Trophoblast cell (in vitro differentiated cells and primary cell): ENCODE measurements around the gene ITGB6.

Experiments
- DNase-seq, 2 donors: peaks; one replicate each; pipeline ENCODE4 v3.0.0-alpha.2; 2016
- H2AFZ ChIP-seq: 2 replicates; pipeline ENCODE4 v1.6.1; 2013; ENCODE audit warnings: low read length, moderate library complexity, mild to moderate bottlenecking; ENCODE audit not compliant: insufficient read depth, poor library complexity
- H2AK5ac ChIP-seq: 2 replicates; pipeline ENCODE4 v1.6.1; 2013; ENCODE audit warnings: mild to moderate bottlenecking, low read length
- H2BK120ac ChIP-seq: 2 replicates; pipeline ENCODE4 v1.6.1; 2013; ENCODE audit warnings: low read length, mild to moderate bottlenecking, moderate library complexity; ENCODE audit not compliant: insufficient read depth, poor library complexity
- H2BK12ac ChIP-seq: 2 replicates; pipeline ENCODE4 v1.6.1; 2013; ENCODE audit warnings: mild to moderate bottlenecking, low read length, moderate library complexity
- H2BK5ac ChIP-seq: 2 replicates; pipeline ENCODE4 v1.6.1; 2013; ENCODE audit warnings: low read length, low read depth, moderate library complexity, mild to moderate bottlenecking; ENCODE audit not compliant: poor library complexity
- H3K14ac ChIP-seq: 2 replicates; pipeline ENCODE4 v1.6.1; 2013; ENCODE audit warnings: mild to moderate bottlenecking, low read length
- H3K18ac ChIP-seq: 2 replicates; pipeline ENCODE4 v1.6.1; 2013; ENCODE audit warnings: mild to moderate bottlenecking, low read length
- H3K23ac ChIP-seq: 2 replicates; pipeline ENCODE4 v1.6.1; 2013; ENCODE audit warnings: low read length
- H3K27ac ChIP-seq: 2 replicates; pipeline ENCODE4 v1.5.1; 2013; ENCODE audit warnings: low read depth, mild to moderate bottlenecking, inconsistent platforms, low read length, moderate library complexity
- H3K27me3 ChIP-seq: 2 replicates; pipeline ENCODE4 v1.6.1; 2013; ENCODE audit warnings: inconsistent platforms, mild to moderate bottlenecking, low read length, moderate library complexity; ENCODE audit not compliant: insufficient read depth
- H3K36me3 ChIP-seq, 2 experiments: 1 replicate in 1 of 2; 2 replicates in 1 of 2; pipeline ENCODE4 v1.6.1; 2013; ENCODE audit warnings: low read length in 2 of 2, mild to moderate bottlenecking in 2 of 2, moderate library complexity in 1 of 2; ENCODE audit not compliant: insufficient read depth in 2 of 2, control insufficient read depth in 1 of 2
- H3K4ac ChIP-seq: 2 replicates; pipeline ENCODE4 v1.6.1; 2013; ENCODE audit warnings: low read depth, mild to moderate bottlenecking, low read length, moderate library complexity
- H3K4me1 ChIP-seq, 2 experiments: 1 replicate in 1 of 2; 2 replicates in 1 of 2; pipeline ENCODE4 v1.6.1; 2013; ENCODE audit warnings: low read length in 2 of 2, mild to moderate bottlenecking in 2 of 2, moderate library complexity in 1 of 2; ENCODE audit not compliant: insufficient read depth in 2 of 2, control insufficient read depth in 1 of 2
- H3K4me2 ChIP-seq: 2 replicates; pipeline ENCODE4 v1.6.1; 2013; ENCODE audit warnings: inconsistent platforms, mild to moderate bottlenecking, low read length, moderate library complexity
- H3K4me3 ChIP-seq: 2 replicates; pipeline ENCODE4 v1.5.1; 2013; ENCODE audit warnings: mild to moderate bottlenecking, low read depth, low read length, inconsistent platforms
- H3K79me1 ChIP-seq: one replicate; pipeline ENCODE4 v1.6.1; 2013; ENCODE audit warnings: low read length
- H3K79me2 ChIP-seq: 2 replicates; pipeline ENCODE4 v1.6.1; 2013; ENCODE audit warnings: low read length, mild to moderate bottlenecking; ENCODE audit not compliant: control insufficient read depth, insufficient read depth, poor library complexity
- H3K9ac ChIP-seq: 2 replicates; pipeline ENCODE4 v1.6.1; 2013; ENCODE audit warnings: mild to moderate bottlenecking, low read length
- H3K9me3 ChIP-seq: 2 replicates; pipeline ENCODE4 v1.6.1; 2013; ENCODE audit warnings: low read depth, mild to moderate bottlenecking, control low read depth, inconsistent platforms, low read length; ENCODE audit not compliant: insufficient read depth
- H4K12ac ChIP-seq: 2 replicates; pipeline ENCODE4 v1.6.1; 2013; ENCODE audit warnings: low read depth, mild to moderate bottlenecking, low read length, moderate library complexity
- H4K8ac ChIP-seq: 2 replicates; pipeline ENCODE4 v1.6.1; 2013; ENCODE audit warnings: low read depth, mild to moderate bottlenecking, low read length, moderate library complexity
- H4K91ac ChIP-seq: one replicate; pipeline ENCODE4 v1.6.1; 2013; ENCODE audit warnings: low read depth, mild to moderate bottlenecking, low read length, moderate library complexity
- WGBS: extraction: QIAGEN DNeasy Blood & Tissue Kit; methylation state at CpG from one replicate; pipeline ENCODE4 v1.1.7; 2013; ENCODE audit warnings: missing lambda C conversion rate; ENCODE audit not compliant: insufficient read length, insufficient coverage; ENCODE audit errors: extremely low coverage; 5-methylcytosine and 5-hydroxymethylcytosine counted together

The ITGB6 gene

DNA sequence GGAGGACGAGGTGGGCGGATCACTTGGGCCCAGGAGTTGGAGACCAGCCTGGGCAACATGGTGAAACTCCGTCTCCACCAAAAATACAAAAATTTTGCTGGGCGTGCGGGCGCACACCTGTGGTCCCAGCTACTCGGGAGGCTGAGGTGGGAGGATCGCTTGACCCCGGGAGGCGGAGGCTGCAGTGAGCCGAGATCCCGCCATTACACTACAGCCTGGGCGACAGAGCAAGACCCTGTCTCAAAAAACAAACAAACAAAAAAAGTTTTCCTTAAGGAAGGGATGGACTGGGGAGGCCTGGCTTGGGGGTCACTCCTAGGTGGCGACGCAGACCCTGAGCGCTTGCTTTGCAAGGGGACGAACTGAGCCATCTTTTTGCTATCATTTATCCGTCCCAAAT, 138.5 kb downstream of the ITGB6 start:
- Histone ChIP-seq H2BK120ac (no peak overlapping the region), H3K18ac (no peak overlapping the region), H2AK5ac (no peak overlapping the region), H3K9ac (no peak overlapping the region), H4K8ac (no peak overlapping the region), H4K12ac (no peak overlapping the region), H2BK5ac (no peak overlapping the region), H3K79me1 (peaks cover 3% of the 10 kb centered on the region), H3K23ac (no peak overlapping the region), H3K4me2 (peak overlapping the region; percentile 72), H2BK12ac (no peak overlapping the region), H3K27ac (no peak overlapping the region), H3K4ac (no peak overlapping the region), H3K14ac (no peak overlapping the region), H2AFZ (no peak overlapping the region), H3K9me3 (no peaks in the 10 kb centered on the region), H3K27me3 (peaks cover 8% of the 10 kb centered on the region), H4K91ac (no peak overlapping the region), H3K36me3 (no peaks in the 10 kb centered on the region), H3K79me2 (no peaks in the 10 kb centered on the region), H3K4me1 (peaks cover 8 to 11% of the 10 kb centered on the region in 2 experiments), H3K4me3 (no peak overlapping the region)
- no CpG with 5 or more reads among the region's 18 CpGs for WGBS
- DNase-seq: no peak

DNA sequence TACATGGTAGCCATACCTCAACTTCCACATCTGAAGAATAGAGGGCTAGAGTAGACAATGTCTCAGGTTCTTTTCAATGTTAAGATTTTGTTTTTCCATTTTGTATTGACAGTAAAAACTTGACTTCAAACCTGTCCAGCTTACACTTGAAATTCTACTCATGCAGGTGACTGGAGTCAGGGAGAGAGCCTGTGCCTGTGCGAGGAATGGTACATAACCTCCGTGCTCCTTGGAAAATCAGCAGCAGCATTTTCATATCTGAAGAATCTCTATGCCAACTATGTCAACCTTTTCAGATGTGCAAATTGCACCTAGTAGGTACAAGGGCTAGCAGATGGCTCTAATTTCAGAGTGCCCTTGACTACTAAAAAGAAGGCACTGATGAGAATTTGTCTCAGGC, 139.8 kb downstream of the ITGB6 start:
- Histone ChIP-seq H3K9me3 (no peaks in the 10 kb centered on the region), H3K9ac (no peak overlapping the region), H3K4me3 (no peak overlapping the region), H3K79me2 (no peaks in the 10 kb centered on the region), H4K8ac (no peak overlapping the region), H3K4me2 (no peak overlapping the region), H3K23ac (no peak overlapping the region), H4K12ac (no peak overlapping the region), H3K36me3 (no peaks in the 10 kb centered on the region), H2AK5ac (no peak overlapping the region), H3K14ac (no peak overlapping the region), H2BK5ac (no peak overlapping the region), H2AFZ (no peak overlapping the region), H3K4ac (no peak overlapping the region), H2BK12ac (no peak overlapping the region), H3K27me3 (peaks cover 8% of the 10 kb centered on the region), H3K79me1 (peaks cover 3% of the 10 kb centered on the region), H3K18ac (no peak overlapping the region), H3K4me1 (peaks cover 8 to 11% of the 10 kb centered on the region in 2 experiments), H4K91ac (no peak overlapping the region), H3K27ac (no peak overlapping the region), H2BK120ac (no peak overlapping the region)
- peak in 1 of 2 donors; percentile 32 for DNase-seq
- WGBS: no CpG with 5 or more reads among the region's 2 CpGs

DNA sequence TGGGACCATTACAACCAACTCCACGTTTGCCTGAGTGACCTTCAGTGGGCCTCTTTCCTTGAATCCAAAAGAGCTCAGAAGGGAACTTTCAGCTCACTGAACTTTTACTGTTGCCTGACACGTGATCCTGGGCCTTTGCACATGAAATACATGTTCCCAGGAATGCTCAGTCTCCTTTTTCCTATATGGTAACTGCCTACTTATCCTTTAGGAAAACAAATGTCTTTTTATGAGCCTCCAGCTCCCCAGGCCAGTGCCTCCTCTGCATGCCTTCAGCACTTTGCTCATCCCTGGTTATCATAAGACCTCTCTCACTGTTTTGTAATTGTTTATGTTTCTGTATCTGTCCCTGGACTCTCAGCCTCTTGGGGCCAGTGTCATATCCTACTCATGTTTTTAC, 142.7 kb downstream of the ITGB6 start:
- Histone ChIP-seq H2BK120ac (no peak overlapping the region), H3K4ac (no peak overlapping the region), H3K9ac (no peak overlapping the region), H4K12ac (no peak overlapping the region), H3K14ac (no peak overlapping the region), H3K4me3 (no peak overlapping the region), H3K4me1 (peaks cover 0 to 3% of the 10 kb centered on the region in 2 experiments), H2BK12ac (no peak overlapping the region), H3K79me1 (peaks cover 3% of the 10 kb centered on the region), H3K23ac (no peak overlapping the region), H4K91ac (no peak overlapping the region), H2AFZ (no peak overlapping the region), H3K27me3 (peaks cover 8% of the 10 kb centered on the region), H3K36me3 (no peaks in the 10 kb centered on the region), H2AK5ac (no peak overlapping the region), H3K9me3 (no peaks in the 10 kb centered on the region), H3K27ac (no peak overlapping the region), H3K4me2 (no peak overlapping the region), H3K18ac (no peak overlapping the region), H3K79me2 (no peaks in the 10 kb centered on the region), H4K8ac (no peak overlapping the region), H2BK5ac (no peak overlapping the region)
- no CpG with 5 or more reads among the region's 2 CpGs for WGBS
- DNase-seq: no peak

DNA sequence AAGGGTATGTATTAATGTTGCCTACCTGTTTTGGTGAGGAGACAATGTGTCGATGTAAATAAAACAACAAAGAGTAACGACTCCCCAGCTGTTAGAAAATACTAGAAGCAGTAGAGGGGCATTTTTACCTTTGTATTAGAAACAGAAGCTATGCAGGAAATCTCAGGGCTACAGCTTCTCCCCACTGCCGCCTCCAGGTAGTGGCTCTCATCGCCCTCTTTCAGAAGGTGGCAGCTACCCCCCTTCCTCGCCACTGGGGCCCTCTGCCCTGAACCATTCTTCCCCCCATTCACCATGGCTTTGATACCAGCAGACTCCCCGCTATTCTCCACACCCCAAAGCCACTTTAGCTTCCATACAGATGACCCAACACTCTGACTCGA, 144.4 kb downstream of the ITGB6 start:
- WGBS: no CpG with 5 or more reads among the region's 7 CpGs
- H3K36me3 ChIP-seq: no peaks in the 10 kb centered on the region

More for the DNA sequence above, 144.4 kb downstream of the ITGB6 start:
- no peak for DNase-seq
- Histone ChIP-seq H3K14ac (no peak overlapping the region), H3K18ac (no peak overlapping the region), H2AFZ (no peak overlapping the region), H4K12ac (no peak overlapping the region), H2BK120ac (no peak overlapping the region), H3K79me2 (no peaks in the 10 kb centered on the region), H3K9ac (no peak overlapping the region), H3K79me1 (no peaks in the 10 kb centered on the region), H4K91ac (no peak overlapping the region), H3K27me3 (no peaks in the 10 kb centered on the region), H3K4ac (no peak overlapping the region), H3K4me1 (no peaks in the 10 kb centered on the region), H4K8ac (no peak overlapping the region), H3K27ac (no peak overlapping the region), H2AK5ac (no peak overlapping the region), H3K4me2 (no peak overlapping the region), H3K4me3 (no peak overlapping the region), H2BK12ac (no peak overlapping the region), H3K9me3 (no peaks in the 10 kb centered on the region), H2BK5ac (no peak overlapping the region), H3K23ac (no peak overlapping the region)
